A673 (cell line): ENCODE measurements around the gene UQCRC2. TPM values are rescaled to one million over a fixed set of nuclear protein-coding genes. Genes with fewer than 3 reads are reported as not detected.

Source experiments
- BruUV-seq: library from RNA; stranded (reverse); fragments of 400-500 nt; replicated peaks from 2 replicates; lab custom pipeline; 2021; lab: Mats Ljungman, UMichigan
- CTCF ChIA-PET: fragments of 300-600 bp; sonication (Branson Sonifier 250); formaldehyde crosslinking; loops from one replicate; lab custom pipeline; 2022; ENCODE audit warnings: antibody characterized with exemption; lab: Charles Lee
- POLR2A ChIA-PET: fragments of 300-600 bp; sonication (Branson Sonifier 250); formaldehyde crosslinking; loops from one replicate; lab custom pipeline; 2022; ENCODE audit warnings: antibody characterized with exemption; ENCODE audit not compliant: low non-redundant PET; lab: Charles Lee
- DNase-seq: peaks from one replicate; pipeline ENCODE4 v3.0.0-alpha.2; 2015; ENCODE audit warnings: low spot score
- H3K27ac ChIP-seq: fragments of 200-600 bp; sonication (generic); 2 replicates; pipeline ENCODE4 v1.5.1; 2016; ENCODE audit warnings: mixed run types, low read depth, mild to moderate bottlenecking, mixed read lengths, antibody characterized with exemption, low read length; ENCODE audit not compliant: poor library complexity, severe bottlenecking
- H3K27me3 ChIP-seq: fragments of 200-600 bp; sonication (generic); replicated peaks from 2 replicates; pipeline ENCODE4 v1.6.1; 2017; ENCODE audit warnings: mixed run types, low read depth, mild to moderate bottlenecking, mixed read lengths, antibody characterized with exemption, low read length; ENCODE audit not compliant: insufficient read depth, poor library complexity
- H3K36me3 ChIP-seq: fragments of 200-600 bp; sonication (generic); 2 replicates; pipeline ENCODE4 v1.6.1; 2016; ENCODE audit warnings: mixed run types, mild to moderate bottlenecking, mixed read lengths, antibody characterized with exemption, low read length; ENCODE audit not compliant: insufficient read depth, poor library complexity, severe bottlenecking
- H3K4me1 ChIP-seq: fragments of 200-600 bp; sonication (generic); 2 replicates; pipeline ENCODE4 v1.6.1; 2017; ENCODE audit warnings: mixed run types, mild to moderate bottlenecking, mixed read lengths, antibody characterized with exemption, low read length; ENCODE audit not compliant: insufficient read depth, poor library complexity, severe bottlenecking
- H3K4me3 ChIP-seq: fragments of 200-600 bp; sonication (generic); 2 replicates; pipeline ENCODE4 v1.5.1; 2016; ENCODE audit warnings: low read depth, mixed run types, mild to moderate bottlenecking, mixed read lengths, low read length; ENCODE audit not compliant: poor library complexity, severe bottlenecking
- H3K9me3 ChIP-seq: fragments of 200-600 bp; sonication (generic); 2 replicates; pipeline ENCODE4 v1.6.1; 2016; ENCODE audit warnings: mixed run types, low read depth, mild to moderate bottlenecking, mixed read lengths, antibody characterized with exemption, low read length; ENCODE audit not compliant: poor library complexity, severe bottlenecking
- EZH2 ChIP-seq: fragments of 200-600 bp; sonication (generic); IDR thresholded peaks from 2 replicates; pipeline ENCODE4 v1.6.1; 2017; ENCODE audit warnings: borderline replicate concordance, low read depth, mild to moderate bottlenecking, mixed read lengths, antibody characterized with exemption, low read length; ENCODE audit not compliant: poor library complexity, severe bottlenecking
- intact Hi-C: fragments of 100-400 bp; cut with micrococcal nuclease; formaldehyde crosslinking; loops from one replicate; pipeline ENCODE4 v1.10.0; 2022; ENCODE audit not compliant: unreplicated experiment
- total RNA-seq: library from RNA; stranded (reverse); gene quantifications from 2 replicates; pipeline ENCODE4 v1.2.3, GENCODE V29; 2021
- TF ChIP-seq, protein P1 (sequence below): fragments of 300-800, 200-600 bp; sonication (generic); conservative IDR thresholded peaks from 2 replicates; pipeline ENCODE4 v1.5.1; 2017; ENCODE audit warnings: low read depth, mild to moderate bottlenecking, antibody characterized with exemption, low read length, moderate library complexity, mixed read lengths

Gene UQCRC2
- total RNA-seq, 1 experiment from 2014 or later = 311 TPM

DNA sequence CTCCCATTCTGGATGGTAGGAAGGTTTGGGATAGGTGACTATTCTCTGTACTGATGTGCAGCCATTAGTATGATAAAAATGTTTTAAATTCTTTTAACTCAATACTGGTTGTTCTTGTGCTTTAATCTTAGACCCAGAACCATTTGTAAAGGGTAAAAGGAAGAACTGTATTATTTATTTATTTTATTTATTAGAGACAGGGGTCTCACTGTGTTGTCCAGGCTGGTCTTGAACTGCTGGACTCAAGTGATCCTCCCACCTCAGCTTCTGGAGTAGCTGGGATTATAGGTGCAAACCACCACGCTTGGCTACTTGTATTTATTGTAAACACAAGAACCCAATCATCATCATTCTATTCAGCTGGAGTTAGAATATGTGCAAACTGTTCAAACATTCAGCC, 52.6 kb downstream of the UQCRC2 start:
- no peaks in the 10 kb centered on the region for H3K27me3 ChIP-seq
- POLR2A ChIA-PET = no interaction called here
- H3K4me3 ChIP-seq = no peak overlapping the region
- intact Hi-C loops = no loop called here
- CTCF ChIA-PET = interaction anchor here (0.5 to 2.6 kb wide), 3 partner anchors 71 to 1350 kb away, joined by 3 to 10 read pairs (median 5); no protein-coding TSS in a partner anchor
- no peaks in the 10 kb centered on the region for H3K9me3 ChIP-seq
- TF ChIP-seq, protein P1, sequence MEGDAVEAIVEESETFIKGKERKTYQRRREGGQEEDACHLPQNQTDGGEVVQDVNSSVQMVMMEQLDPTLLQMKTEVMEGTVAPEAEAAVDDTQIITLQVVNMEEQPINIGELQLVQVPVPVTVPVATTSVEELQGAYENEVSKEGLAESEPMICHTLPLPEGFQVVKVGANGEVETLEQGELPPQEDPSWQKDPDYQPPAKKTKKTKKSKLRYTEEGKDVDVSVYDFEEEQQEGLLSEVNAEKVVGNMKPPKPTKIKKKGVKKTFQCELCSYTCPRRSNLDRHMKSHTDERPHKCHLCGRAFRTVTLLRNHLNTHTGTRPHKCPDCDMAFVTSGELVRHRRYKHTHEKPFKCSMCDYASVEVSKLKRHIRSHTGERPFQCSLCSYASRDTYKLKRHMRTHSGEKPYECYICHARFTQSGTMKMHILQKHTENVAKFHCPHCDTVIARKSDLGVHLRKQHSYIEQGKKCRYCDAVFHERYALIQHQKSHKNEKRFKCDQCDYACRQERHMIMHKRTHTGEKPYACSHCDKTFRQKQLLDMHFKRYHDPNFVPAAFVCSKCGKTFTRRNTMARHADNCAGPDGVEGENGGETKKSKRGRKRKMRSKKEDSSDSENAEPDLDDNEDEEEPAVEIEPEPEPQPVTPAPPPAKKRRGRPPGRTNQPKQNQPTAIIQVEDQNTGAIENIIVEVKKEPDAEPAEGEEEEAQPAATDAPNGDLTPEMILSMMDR = no peak
- TF ChIP-seq EZH2 = no peak
- no TSS peak for BruUV-seq
- H3K27ac ChIP-seq = no peak overlapping the region
- no peaks in the 10 kb centered on the region for H3K36me3 ChIP-seq
- no peak for DNase-seq
- H3K4me1 ChIP-seq = peaks cover 8% of the 10 kb centered on the region

DNA sequence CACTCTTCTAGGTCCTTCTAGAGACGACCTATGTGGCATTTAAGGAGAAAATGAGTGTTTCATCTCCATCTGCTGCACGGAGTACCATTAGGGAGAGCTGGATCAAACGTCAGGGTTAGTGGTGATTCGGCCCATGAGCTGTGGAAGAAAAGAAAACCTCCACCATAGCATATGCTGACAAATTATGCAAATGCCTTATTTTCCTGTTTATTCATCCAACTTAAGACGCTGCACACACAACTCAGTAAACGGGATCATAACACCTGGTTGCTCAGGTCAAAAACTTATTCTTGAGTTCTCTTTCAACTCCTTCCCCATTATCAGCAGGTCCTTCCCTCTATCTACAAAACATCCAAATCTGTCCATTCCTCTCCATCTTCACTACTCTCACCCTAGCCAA, 53.5 kb downstream of the UQCRC2 start:
- Histone ChIP-seq H3K4me1 (peaks cover 8% of the 10 kb centered on the region), H3K36me3 (no peaks in the 10 kb centered on the region), H3K9me3 (no peaks in the 10 kb centered on the region), H3K27me3 (no peaks in the 10 kb centered on the region), H3K27ac (no peak overlapping the region), H3K4me3 (peak overlapping the region; percentile 93)
- ChIA-PET CTCF (interaction anchor here (0.7 to 2.6 kb wide), 3 partner anchors 71 to 182 kb away, joined by 3 to 10 read pairs (median 3); no protein-coding TSS in a partner anchor), POLR2A (interaction anchor here (0.6 kb wide), 1 partner anchor 301 kb away, joined by 9 read pairs; no protein-coding TSS in a partner anchor)
- TSS peak; percentile 71 for BruUV-seq
- TF ChIP-seq, protein P1 = no peak
- no peak for TF ChIP-seq EZH2
- intact Hi-C loops = no loop called here
- no peak for DNase-seq

DNA sequence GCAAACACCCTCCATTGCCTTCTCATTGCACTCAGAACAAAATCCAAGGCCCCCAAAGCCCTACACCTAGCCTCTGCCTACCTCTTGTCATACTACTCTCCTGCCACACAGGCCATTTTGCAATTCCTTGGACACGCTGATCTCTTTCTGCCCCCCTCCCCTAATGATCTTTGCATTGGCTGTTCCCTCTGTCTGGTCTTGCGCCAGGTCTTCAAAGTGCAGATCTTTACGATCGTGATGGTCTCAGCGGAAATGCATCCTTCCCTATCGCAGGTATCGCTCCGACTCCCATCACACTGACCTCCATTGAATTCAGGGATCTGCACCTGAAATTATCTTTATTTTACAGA, 54.0 kb downstream of the UQCRC2 start:
- Histone ChIP-seq H3K36me3 (no peaks in the 10 kb centered on the region), H3K9me3 (no peaks in the 10 kb centered on the region), H3K27ac (peak overlapping the region; percentile 80), H3K4me1 (peaks cover 8% of the 10 kb centered on the region), H3K4me3 (peak overlapping the region; percentile 93), H3K27me3 (no peaks in the 10 kb centered on the region)
- no peak for DNase-seq
- ChIA-PET POLR2A (no interaction called here), CTCF (interaction anchor here (0.9 to 1.5 kb wide), 2 partner anchors 71 to 181 kb away, joined by 3 to 7 read pairs; no protein-coding TSS in a partner anchor)
- no TSS peak for BruUV-seq
- intact Hi-C loops = no loop called here
- no peak for TF ChIP-seq EZH2
- TF ChIP-seq, protein P1 = no peak
